CMK (cell line): ENCODE results near the gene ZNF688.

Source experiments
- DNase-seq: peaks from one replicate; pipeline ENCODE4 v3.0.0-alpha.2; 2010; ENCODE audit warnings: low read depth

The ZNF688 gene

GRCh38 chr16:30585400-30586191 lies 14.1 kb upstream of the ZNF688 start, which contains the start of gene ZNF785:
Gene ZNF785 (minus strand): TSS chr16:30585697. CDS start chr16:30585611, 86 bp downstream.
- DNase-seq: peak; percentile 97

- DNase-seq: peak; percentile 43
Observed at GRCh38 chr16:30585022-30585399, 13.5 kb upstream of the ZNF688 start.

- no peak for DNase-seq
Observed at GRCh38 chr16:30582611-30583340, 11.3 kb upstream of the ZNF688 start.

- DNase-seq: no peak
Observed at GRCh38 chr16:30581457-30581856, 9.9 kb upstream of the ZNF688 start.

GRCh38 chr16:30574678-30575077 lies 3.2 kb upstream of the ZNF688 start:
- no peak for DNase-seq

GRCh38 chr16:30570636-30571444 lies 674 bp downstream of the ZNF688 start:
- DNase-seq: no peak

- DNase-seq: no peak
Observed at GRCh38 chr16:30569746-30570635, 1.5 kb downstream of the ZNF688 start.

- no peak for DNase-seq
Observed at GRCh38 chr16:30569281-30569680, 2.2 kb downstream of the ZNF688 start.

GRCh38 chr16:30567991-30568638 lies 3.4 kb downstream of the ZNF688 start:
- no peak for DNase-seq

GRCh38 chr16:30567160-30567990 lies 4.1 kb downstream of the ZNF688 start:
- no peak for DNase-seq

GRCh38 chr16:30566531-30566930 lies 5.0 kb downstream of the ZNF688 start:
- no peak for DNase-seq

- DNase-seq: no peak
Observed at GRCh38 chr16:30565984-30566383, 5.5 kb downstream of the ZNF688 start.

GRCh38 chr16:30565526-30565925 lies 6.0 kb downstream of the ZNF688 start:
- DNase-seq: no peak

- no peak for DNase-seq
Observed at GRCh38 chr16:30562021-30562420, 9.5 kb downstream of the ZNF688 start.

- peak; percentile 52 for DNase-seq
Observed at GRCh38 chr16:30561089-30561816, 10.3 kb downstream of the ZNF688 start.

GRCh38 chr16:30559690-30560089 lies 11.8 kb downstream of the ZNF688 start:
- DNase-seq: no peak

GRCh38 chr16:30558789-30559377 lies 12.6 kb downstream of the ZNF688 start:
- no peak for DNase-seq

GRCh38 chr16:30557957-30558788 lies 13.3 kb downstream of the ZNF688 start, which contains the start of gene ZNF764:
Gene ZNF764 (minus strand): TSS chr16:30558374. CDS start chr16:30558182, 192 bp downstream.
- DNase-seq: peak; percentile 86
